ENCODE data around the gene FAT4.
A peak's percentile ranks its signal among the peaks of the same experiment; 100 is the strongest.

The FAT4 gene

GRCh38 chr4:125316791-125317524 is 2.2 kb downstream of the FAT4 start:
- Histone ChIP-seq H3K27ac (ENCODE audit: low read depth, low read length) (no peak overlapping the region), H3K4me1 (ENCODE audit: insufficient read depth, low read length) (peaks cover 14% of the 10 kb centered on the region; the same call in 1 of the 2 replicates), H3K4me3 (ENCODE audit: low read length) (peak overlapping the region; percentile 87), H3K9me3 (ENCODE audit: insufficient read depth, low read depth, low read length) (no peaks in the 10 kb centered on the region), H3K27me3 (ENCODE audit: insufficient read depth, low read length) (peaks cover 26% of the 10 kb centered on the region), H3K9ac (ENCODE audit: low read depth, low read length) (no peak overlapping the region), H3K36me3 (ENCODE audit: insufficient read depth, low read length) (peaks cover 4% of the 10 kb centered on the region; the same call in 1 of the 2 replicates)
- 1% methylated on average over 66 of the region's 66 CpGs for WGBS

DNA sequence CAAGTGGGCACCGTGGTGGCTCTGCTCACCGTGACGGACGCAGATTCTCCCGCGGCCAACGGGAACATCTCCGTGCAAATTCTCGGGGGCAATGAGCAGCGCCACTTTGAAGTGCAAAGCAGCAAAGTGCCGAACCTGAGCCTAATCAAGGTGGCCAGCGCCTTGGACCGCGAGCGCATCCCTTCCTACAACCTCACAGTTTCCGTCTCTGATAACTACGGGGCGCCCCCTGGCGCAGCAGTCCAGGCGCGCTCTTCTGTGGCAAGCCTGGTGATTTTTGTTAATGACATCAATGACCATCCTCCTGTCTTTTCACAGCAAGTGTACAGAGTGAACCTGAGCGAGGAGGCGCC is 2.7 kb downstream of the FAT4 start:
- peak overlapping the region; percentile 87 for H3K4me3 ChIP-seq (ENCODE audit: low read length)
- peaks cover 17% of the 10 kb centered on the region; the same call in 1 of the 2 replicates for H3K4me1 ChIP-seq (ENCODE audit: insufficient read depth, low read length)
- H3K36me3 ChIP-seq (ENCODE audit: insufficient read depth, low read length): peaks cover 4% of the 10 kb centered on the region; the same call in 1 of the 2 replicates
- H3K9me3 ChIP-seq (ENCODE audit: insufficient read depth, low read depth, low read length): no peaks in the 10 kb centered on the region
- peaks cover 26% of the 10 kb centered on the region for H3K27me3 ChIP-seq (ENCODE audit: insufficient read depth, low read length)
- H3K9ac ChIP-seq (ENCODE audit: low read depth, low read length): no peak overlapping the region
- H3K27ac ChIP-seq (ENCODE audit: low read depth, low read length): no peak overlapping the region
- 9% methylated on average over 23 of the region's 23 CpGs for WGBS

DNA sequence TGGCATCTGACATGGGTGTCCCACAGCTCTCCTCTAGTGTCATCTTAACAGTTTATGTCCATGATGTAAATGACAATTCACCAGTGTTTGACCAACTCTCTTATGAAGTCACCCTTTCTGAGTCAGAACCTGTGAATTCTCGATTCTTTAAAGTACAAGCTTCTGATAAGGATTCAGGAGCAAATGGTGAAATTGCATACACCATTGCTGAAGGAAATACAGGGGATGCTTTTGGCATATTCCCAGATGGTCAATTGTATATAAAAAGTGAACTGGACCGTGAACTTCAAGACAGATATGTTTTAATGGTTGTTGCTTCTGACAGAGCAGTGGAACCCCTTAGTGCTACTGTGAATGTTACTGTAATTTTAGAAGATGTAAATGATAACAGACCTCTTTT is 4.6 kb downstream of the FAT4 start:
- 91% methylated on average over 2 of the region's 2 CpGs for WGBS
- Histone ChIP-seq H3K9ac (ENCODE audit: low read depth, low read length) (no peak overlapping the region), H3K4me3 (ENCODE audit: low read length) (no peak overlapping the region), H3K27ac (ENCODE audit: low read depth, low read length) (no peak overlapping the region), H3K27me3 (ENCODE audit: insufficient read depth, low read length) (peaks cover 26% of the 10 kb centered on the region), H3K36me3 (ENCODE audit: insufficient read depth, low read length) (peaks cover 4% of the 10 kb centered on the region; the same call in 1 of the 2 replicates), H3K9me3 (ENCODE audit: insufficient read depth, low read depth, low read length) (no peaks in the 10 kb centered on the region), H3K4me1 (ENCODE audit: insufficient read depth, low read length) (peaks cover 21% of the 10 kb centered on the region; the same call in 1 of the 2 replicates)

DNA sequence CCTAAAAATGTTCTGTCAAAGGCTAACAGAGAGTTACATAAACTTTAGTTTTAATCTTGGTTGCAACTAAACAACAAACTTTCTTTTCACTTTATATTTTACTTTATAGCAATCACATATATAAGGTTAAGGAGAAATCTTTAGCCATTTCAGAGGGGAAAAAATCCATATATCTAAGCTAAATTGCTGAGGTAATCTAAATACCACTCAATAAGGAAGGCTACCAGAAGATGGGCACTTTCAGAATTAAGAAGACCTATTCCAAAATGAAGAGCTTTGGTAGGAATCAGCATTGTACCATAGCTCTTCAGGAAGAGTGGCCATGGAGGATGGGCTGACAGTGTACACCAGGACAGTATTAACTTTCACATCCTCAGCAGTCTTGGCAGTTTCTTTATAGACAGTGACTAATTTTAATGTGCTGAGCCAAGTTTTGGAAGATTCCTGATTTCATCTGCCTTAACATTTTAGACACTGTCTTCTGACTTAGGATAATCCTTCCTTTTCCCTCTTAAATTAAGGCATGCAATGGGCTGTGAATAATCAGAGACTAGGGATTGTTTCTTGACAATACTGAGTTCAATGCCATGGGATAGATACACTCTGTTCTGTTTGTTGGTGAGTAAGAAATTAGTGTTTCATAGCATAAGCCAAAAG is 7.1 kb downstream of the FAT4 start:
- Histone ChIP-seq H3K36me3 (ENCODE audit: insufficient read depth, low read length) (peaks cover 4% of the 10 kb centered on the region; the same call in 1 of the 2 replicates), H3K9me3 (ENCODE audit: insufficient read depth, low read depth, low read length) (no peaks in the 10 kb centered on the region), H3K27me3 (ENCODE audit: insufficient read depth, low read length) (peaks cover 14% of the 10 kb centered on the region), H3K4me3 (ENCODE audit: low read length) (peak overlapping the region; percentile 18; the same call in 1 of the 2 replicates), H3K27ac (ENCODE audit: low read depth, low read length) (no peak overlapping the region), H3K4me1 (ENCODE audit: insufficient read depth, low read length) (peaks cover 40% of the 10 kb centered on the region), H3K9ac (ENCODE audit: low read depth, low read length) (no peak overlapping the region)

GRCh38 chr4:125322366-125322730 is 7.6 kb downstream of the FAT4 start:
- no peaks in the 10 kb centered on the region for H3K9me3 ChIP-seq (ENCODE audit: insufficient read depth, low read depth, low read length)
- peaks cover 40% of the 10 kb centered on the region for H3K4me1 ChIP-seq (ENCODE audit: insufficient read depth, low read length)
- WGBS: no CpG with 5 or more reads among the region's 1 CpG
- H3K4me3 ChIP-seq (ENCODE audit: low read length): peak overlapping the region; percentile 18; the same call in 1 of the 2 replicates
- peaks cover 9% of the 10 kb centered on the region for H3K27me3 ChIP-seq (ENCODE audit: insufficient read depth, low read length)
- H3K36me3 ChIP-seq (ENCODE audit: insufficient read depth, low read length): peaks cover 4% of the 10 kb centered on the region; the same call in 1 of the 2 replicates
- no peak overlapping the region for H3K9ac ChIP-seq (ENCODE audit: low read depth, low read length)
- H3K27ac ChIP-seq (ENCODE audit: low read depth, low read length): no peak overlapping the region

GRCh38 chr4:125323654-125324053 is 8.9 kb downstream of the FAT4 start:
- Histone ChIP-seq H3K9me3 (ENCODE audit: insufficient read depth, low read depth, low read length) (no peaks in the 10 kb centered on the region), H3K4me1 (ENCODE audit: insufficient read depth, low read length) (peaks cover 37% of the 10 kb centered on the region), H3K9ac (ENCODE audit: low read depth, low read length) (no peak overlapping the region), H3K36me3 (ENCODE audit: insufficient read depth, low read length) (peaks cover under 1% of the 10 kb centered on the region; the same call in 1 of the 2 replicates), H3K4me3 (ENCODE audit: low read length) (no peak overlapping the region), H3K27ac (ENCODE audit: low read depth, low read length) (0 out of 2 replicates have a peak overlapping the region, but pooled peaks have one; percentile 9), H3K27me3 (ENCODE audit: insufficient read depth, low read length) (no peaks in the 10 kb centered on the region)
- WGBS: 68% methylated on average over 3 of the region's 3 CpGs

DNA sequence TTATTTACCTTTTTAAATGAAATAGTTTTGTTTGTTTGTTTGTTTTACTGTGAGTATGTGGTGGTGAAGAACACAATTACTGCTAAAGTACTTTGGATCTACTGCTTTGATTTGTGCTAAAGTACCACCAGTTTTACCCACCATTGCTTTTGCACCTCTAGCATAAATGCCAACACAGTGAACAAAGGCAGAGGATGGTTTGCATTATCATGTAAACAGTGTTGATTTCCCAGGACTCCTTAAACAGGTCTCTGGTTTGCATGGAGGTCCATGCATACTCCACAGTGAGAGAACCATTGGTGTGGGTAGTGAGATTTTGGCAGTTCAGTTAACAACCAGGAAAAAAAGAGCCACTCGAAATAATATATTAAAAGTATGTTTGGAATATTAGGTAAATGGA is 11.0 kb downstream of the FAT4 start:
- H3K27me3 ChIP-seq (ENCODE audit: insufficient read depth, low read length): no peaks in the 10 kb centered on the region
- no peak overlapping the region for H3K27ac ChIP-seq (ENCODE audit: low read depth, low read length)
- no peak overlapping the region for H3K9ac ChIP-seq (ENCODE audit: low read depth, low read length)
- H3K9me3 ChIP-seq (ENCODE audit: insufficient read depth, low read depth, low read length): no peaks in the 10 kb centered on the region
- H3K4me3 ChIP-seq (ENCODE audit: low read length): no peak overlapping the region
- no peaks in the 10 kb centered on the region; the same call in 1 of the 2 replicates for H3K36me3 ChIP-seq (ENCODE audit: insufficient read depth, low read length)
- H3K4me1 ChIP-seq (ENCODE audit: insufficient read depth, low read length): peaks cover 37% of the 10 kb centered on the region
- WGBS: 83% methylated on average over 1 of the region's 1 CpG

GRCh38 chr4:125331116-125331515 is 16.4 kb downstream of the FAT4 start:
- WGBS: 86% methylated on average over 1 of the region's 2 CpGs
- Histone ChIP-seq H3K27me3 (ENCODE audit: insufficient read depth, low read length) (no peaks in the 10 kb centered on the region), H3K4me1 (ENCODE audit: insufficient read depth, low read length) (peaks cover 22% of the 10 kb centered on the region), H3K9ac (ENCODE audit: low read depth, low read length) (no peak overlapping the region), H3K27ac (ENCODE audit: low read depth, low read length) (no peak overlapping the region), H3K4me3 (ENCODE audit: low read length) (no peak overlapping the region), H3K36me3 (ENCODE audit: insufficient read depth, low read length) (no peaks in the 10 kb centered on the region), H3K9me3 (ENCODE audit: insufficient read depth, low read depth, low read length) (no peaks in the 10 kb centered on the region)

DNA sequence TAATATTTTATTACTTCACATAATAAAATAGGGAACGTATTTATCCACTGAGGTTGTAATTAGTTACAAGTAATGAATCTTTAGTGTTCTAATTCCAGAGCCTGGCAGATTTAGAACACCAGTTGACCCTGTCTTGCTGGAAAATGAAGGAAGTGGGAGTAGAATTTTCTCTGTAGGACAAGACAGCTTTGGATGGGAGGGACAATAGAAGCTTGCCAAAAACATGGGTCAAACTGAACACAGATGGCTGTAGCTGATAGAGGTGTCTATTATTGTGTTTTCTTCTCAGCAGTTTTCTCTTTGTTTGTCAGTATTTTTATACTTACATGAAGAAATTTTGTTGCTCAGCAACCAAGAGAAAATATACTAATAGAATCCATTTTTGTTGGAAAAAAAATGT is 20.2 kb downstream of the FAT4 start:
- H3K36me3 ChIP-seq (ENCODE audit: insufficient read depth, low read length): no peaks in the 10 kb centered on the region
- WGBS: 88% methylated on average over 1 of the region's 1 CpG
- H3K27me3 ChIP-seq (ENCODE audit: insufficient read depth, low read length): no peaks in the 10 kb centered on the region
- H3K4me1 ChIP-seq (ENCODE audit: insufficient read depth, low read length): peaks cover 30% of the 10 kb centered on the region
- no peak overlapping the region for H3K27ac ChIP-seq (ENCODE audit: low read depth, low read length)
- no peak overlapping the region for H3K9ac ChIP-seq (ENCODE audit: low read depth, low read length)
- H3K4me3 ChIP-seq (ENCODE audit: low read length): no peak overlapping the region
- H3K9me3 ChIP-seq (ENCODE audit: insufficient read depth, low read depth, low read length): no peaks in the 10 kb centered on the region

DNA sequence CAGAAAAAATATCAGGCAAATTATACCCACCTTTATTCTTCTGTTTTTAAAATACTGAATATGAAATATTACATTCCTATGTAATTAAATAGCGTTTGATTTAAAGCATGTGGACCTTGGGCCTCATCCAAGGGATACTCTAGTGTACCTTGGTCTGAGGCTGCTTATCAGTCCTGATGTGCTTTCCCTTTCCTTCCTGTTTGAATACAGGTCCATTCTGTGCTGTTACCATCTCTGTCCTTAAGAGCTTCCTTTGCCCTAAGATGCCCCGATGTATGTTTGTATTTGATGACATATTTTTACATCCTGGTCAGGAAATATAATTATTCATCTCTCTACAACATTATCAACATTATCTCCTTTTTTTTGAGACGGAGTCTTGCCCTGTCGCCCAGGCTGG is 24.1 kb downstream of the FAT4 start:
- Histone ChIP-seq H3K4me1 (ENCODE audit: insufficient read depth, low read length) (peaks cover 34% of the 10 kb centered on the region), H3K36me3 (ENCODE audit: insufficient read depth, low read length) (no peaks in the 10 kb centered on the region), H3K4me3 (ENCODE audit: low read length) (no peak overlapping the region), H3K9ac (ENCODE audit: low read depth, low read length) (no peak overlapping the region), H3K27me3 (ENCODE audit: insufficient read depth, low read length) (no peaks in the 10 kb centered on the region), H3K27ac (ENCODE audit: low read depth, low read length) (no peak overlapping the region), H3K9me3 (ENCODE audit: insufficient read depth, low read depth, low read length) (no peaks in the 10 kb centered on the region)
- WGBS: 90% methylated on average over 3 of the region's 4 CpGs

DNA sequence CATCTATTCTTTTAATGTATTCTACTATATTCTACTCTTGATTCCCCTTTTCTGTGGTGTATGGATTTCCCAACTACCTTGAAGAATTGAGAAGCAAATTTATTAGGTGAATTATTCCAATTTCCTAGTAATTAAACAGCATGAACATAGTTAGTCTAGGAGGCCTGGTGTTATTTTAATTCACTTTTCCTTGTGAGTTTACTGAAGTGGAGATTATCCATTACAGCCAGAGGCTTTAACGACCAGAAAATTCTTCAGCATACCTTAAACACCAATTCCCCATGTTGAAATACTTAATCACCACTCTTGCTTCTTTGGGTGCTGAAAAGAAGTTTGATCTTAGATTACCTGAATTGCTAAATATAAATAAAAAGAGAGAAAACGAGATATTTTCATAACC is 29.4 kb downstream of the FAT4 start:
- H3K4me3 ChIP-seq (ENCODE audit: low read length): no peak overlapping the region
- no peak overlapping the region for H3K27ac ChIP-seq (ENCODE audit: low read depth, low read length)
- H3K9me3 ChIP-seq (ENCODE audit: insufficient read depth, low read depth, low read length): no peaks in the 10 kb centered on the region
- H3K4me1 ChIP-seq (ENCODE audit: insufficient read depth, low read length): peaks cover 44% of the 10 kb centered on the region
- no peaks in the 10 kb centered on the region for H3K36me3 ChIP-seq (ENCODE audit: insufficient read depth, low read length)
- WGBS: no CpG with 5 or more reads among the region's 2 CpGs
- H3K9ac ChIP-seq (ENCODE audit: low read depth, low read length): no peak overlapping the region
- no peaks in the 10 kb centered on the region for H3K27me3 ChIP-seq (ENCODE audit: insufficient read depth, low read length)

Measured in HUES64 (cell line).